RWPE1 (cell line): ENCODE results near the gene FAM222A.

Experiments used
- CTCF ChIA-PET: fragments of 350-600 bp; sonication (Branson Sonifier 250); formaldehyde crosslinking; extraction: SDS; loops from one replicate; lab custom pipeline; 2021; lab: Yijun Ruan, JAX
- POLR2A ChIA-PET: fragments of 400-600 bp; formaldehyde crosslinking; extraction: SDS; loops from one replicate; lab custom pipeline; 2020; ENCODE audit warnings: antibody characterized with exemption; ENCODE audit not compliant: low non-redundant PET; lab: Yijun Ruan, JAX
- DNase-seq: peaks from one replicate; pipeline ENCODE4 v3.0.0; 2012; ENCODE audit warnings: low spot score
- H3K27ac ChIP-seq: fragments of 450-650 bp; 2 replicates; pipeline ENCODE4 v1.5.1; 2017
- TF ChIP-seq, protein P1 (sequence below): fragments of 450-650 bp; conservative IDR thresholded peaks from 2 replicates; pipeline ENCODE4 v1.5.1; 2017; ENCODE audit warnings: low read depth, mild to moderate bottlenecking

The FAM222A gene

DNA sequence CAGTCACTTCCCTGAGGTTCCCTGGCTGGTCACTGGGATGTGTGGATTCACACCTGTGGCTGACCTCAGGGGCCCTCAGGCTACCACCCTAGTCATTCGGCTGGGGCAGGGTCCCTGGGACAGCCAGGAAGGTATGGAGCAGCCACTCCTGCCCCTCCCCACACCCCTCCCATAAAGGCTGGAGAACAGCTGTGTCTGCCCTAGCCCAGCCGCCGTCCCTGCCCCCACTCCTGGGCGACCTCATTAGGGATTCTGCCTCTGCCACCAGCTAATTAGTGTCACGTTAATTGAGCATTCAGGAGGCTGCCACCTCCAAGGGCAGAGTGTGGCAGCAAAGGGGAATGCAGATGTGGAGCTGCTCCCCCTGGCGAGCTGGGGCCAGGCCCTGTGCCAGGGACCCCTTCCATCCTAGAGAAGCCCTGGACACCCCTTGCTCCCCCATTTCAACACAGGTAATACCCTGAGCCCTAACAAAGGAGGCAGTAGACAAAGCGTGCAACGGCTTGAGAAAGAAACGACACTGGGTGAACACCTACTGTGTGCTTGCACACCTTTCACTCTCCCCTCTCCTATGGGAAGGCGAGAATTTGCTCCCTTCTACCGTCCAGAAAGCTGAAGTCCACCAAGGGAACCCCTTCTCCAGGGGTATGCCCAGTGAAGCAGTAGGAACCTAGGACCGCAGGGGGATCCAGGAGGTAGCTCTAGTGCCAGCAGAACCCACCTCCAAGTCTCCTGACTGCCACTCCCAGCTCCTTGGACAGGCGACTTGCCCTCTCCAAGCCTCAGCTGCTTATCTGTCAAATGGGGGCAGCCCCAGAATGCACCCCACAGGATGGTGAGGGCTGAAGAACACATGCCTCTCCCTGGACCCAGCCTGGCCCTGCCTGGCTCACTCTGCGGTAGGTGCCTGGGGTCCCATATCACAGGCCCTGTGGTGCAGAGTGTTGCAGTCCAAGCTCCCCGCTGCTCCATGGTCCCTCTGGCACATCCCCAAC, 45.1 kb downstream of the FAM222A start:
- ChIA-PET CTCF (interaction anchor here (0.6 to 0.8 kb wide), 2 partner anchors 86 to 494 kb away, joined by 3 read pairs; no protein-coding TSS in a partner anchor), POLR2A (no interaction called here)
- H3K27ac ChIP-seq = no peak overlapping the region
- no peak for DNase-seq
- TF ChIP-seq, protein P1, sequence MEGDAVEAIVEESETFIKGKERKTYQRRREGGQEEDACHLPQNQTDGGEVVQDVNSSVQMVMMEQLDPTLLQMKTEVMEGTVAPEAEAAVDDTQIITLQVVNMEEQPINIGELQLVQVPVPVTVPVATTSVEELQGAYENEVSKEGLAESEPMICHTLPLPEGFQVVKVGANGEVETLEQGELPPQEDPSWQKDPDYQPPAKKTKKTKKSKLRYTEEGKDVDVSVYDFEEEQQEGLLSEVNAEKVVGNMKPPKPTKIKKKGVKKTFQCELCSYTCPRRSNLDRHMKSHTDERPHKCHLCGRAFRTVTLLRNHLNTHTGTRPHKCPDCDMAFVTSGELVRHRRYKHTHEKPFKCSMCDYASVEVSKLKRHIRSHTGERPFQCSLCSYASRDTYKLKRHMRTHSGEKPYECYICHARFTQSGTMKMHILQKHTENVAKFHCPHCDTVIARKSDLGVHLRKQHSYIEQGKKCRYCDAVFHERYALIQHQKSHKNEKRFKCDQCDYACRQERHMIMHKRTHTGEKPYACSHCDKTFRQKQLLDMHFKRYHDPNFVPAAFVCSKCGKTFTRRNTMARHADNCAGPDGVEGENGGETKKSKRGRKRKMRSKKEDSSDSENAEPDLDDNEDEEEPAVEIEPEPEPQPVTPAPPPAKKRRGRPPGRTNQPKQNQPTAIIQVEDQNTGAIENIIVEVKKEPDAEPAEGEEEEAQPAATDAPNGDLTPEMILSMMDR = no peak

DNA sequence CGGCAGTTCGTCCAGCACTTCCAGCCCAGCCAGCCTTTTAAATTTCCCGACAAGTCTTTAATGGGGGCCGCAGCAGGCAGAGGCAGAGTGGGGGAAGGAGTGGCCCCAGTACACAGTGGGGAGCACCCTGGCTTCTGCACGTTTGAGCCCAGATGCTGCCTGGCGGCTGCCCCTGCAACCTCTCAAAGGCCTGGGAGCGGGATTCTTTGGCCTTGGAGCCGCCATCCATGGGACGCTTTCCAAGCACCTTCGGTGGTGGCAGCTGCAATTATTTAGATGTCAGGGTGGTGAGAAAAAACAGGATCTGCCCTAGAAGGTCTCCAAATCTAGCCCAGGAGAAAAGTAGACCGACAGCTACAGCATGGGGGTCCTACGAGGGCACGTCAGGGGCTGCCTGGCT, 46.0 kb downstream of the FAM222A start:
- no peak for DNase-seq
- ChIA-PET POLR2A (no interaction called here), CTCF (no interaction called here)
- TF ChIP-seq, protein P1 = no peak
- H3K27ac ChIP-seq = no peak overlapping the region

DNA sequence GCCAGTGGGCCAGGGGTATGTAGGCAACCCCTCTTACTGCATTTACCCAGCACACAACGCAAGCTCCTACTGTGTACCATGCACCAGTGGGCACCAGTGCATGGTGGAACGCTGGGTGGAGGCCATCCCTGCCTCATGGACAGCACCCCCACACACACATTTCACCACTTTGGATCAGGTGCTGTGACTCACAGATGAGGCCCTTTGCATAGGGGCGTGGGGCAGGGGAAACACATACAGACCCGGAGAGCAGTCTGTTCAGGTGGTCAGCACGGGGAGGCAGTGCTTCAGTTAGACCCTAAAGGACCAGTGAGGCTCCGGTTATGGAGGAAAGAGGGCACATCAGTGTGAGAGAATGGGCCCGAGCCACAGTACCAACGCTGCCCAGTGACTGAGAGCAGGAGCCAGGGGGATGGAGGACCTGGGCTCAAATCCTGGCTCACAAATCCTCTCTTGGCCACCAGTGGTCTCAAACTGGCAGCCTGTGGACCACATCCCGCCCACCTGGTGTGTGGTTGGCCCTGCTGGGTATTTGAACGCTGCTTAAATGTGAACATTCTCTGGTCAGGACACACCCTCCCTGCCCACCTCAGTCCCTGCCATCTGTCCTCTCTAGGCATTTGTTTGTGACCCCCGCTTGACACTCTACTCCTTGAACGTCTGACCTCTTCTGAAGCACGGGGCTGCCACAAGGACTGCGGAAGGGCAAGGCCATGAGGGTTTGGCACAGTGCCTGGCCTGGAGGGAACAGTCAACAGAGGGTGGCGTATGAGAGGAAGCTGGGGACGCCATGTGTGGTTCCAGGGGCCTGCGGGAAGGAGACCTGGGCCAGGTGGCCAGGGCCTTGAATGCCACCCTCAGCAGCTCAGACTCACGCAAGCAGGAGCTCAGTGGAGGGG, 46.7 kb downstream of the FAM222A start:
- CTCF ChIA-PET = no interaction called here
- no peak for DNase-seq
- TF ChIP-seq, protein P1 = no peak
- POLR2A ChIA-PET = no interaction called here
- no peak overlapping the region for H3K27ac ChIP-seq

DNA sequence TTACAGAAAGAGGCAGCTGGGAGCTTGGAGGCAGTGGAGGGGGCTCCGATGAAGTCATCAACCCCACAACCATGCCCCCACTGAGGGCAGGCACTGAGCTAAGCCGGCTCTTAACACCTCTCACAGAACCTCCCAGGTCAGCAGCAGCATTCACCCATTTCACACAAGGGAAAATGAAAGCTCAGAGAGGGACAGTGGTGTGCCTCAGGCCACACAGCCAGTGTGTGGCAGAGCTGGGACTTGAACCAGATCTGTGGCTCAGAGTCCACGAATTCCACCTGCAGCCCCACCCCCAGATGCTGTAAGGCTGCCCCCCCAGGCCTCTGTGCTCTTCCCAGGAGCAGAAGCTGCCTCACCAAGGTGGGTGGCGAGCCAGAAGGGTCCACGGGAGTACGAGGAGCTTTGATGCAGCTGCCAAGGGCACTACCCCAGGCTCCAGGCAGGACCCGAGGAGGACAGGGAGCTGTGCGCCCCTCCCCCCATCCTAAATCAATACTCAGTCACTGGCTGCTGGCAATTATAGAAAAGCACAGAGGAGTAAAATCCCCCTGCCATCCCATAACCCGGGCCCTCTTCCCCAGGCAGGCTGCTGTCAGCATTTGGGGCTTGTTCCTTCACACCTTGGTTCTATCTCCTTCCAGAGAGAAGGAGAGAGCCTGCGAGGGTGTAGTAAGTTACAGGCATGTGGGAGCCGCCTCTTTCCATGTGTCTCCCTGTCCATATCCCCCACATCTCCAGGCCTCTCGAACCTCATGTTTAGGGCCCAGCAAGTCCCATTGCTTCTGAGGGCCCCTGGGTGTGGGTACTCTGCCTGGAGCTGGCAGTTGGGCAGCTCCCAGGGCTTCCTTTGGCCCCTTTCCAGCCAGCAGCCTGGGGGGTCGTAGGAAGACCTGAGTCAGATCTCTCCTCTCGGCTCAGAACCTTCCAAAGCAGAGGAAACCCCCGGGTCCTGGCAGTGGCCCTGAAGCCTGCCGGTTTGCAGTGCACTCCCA, 47.6 kb downstream of the FAM222A start:
- H3K27ac ChIP-seq = no peak overlapping the region

DNA sequence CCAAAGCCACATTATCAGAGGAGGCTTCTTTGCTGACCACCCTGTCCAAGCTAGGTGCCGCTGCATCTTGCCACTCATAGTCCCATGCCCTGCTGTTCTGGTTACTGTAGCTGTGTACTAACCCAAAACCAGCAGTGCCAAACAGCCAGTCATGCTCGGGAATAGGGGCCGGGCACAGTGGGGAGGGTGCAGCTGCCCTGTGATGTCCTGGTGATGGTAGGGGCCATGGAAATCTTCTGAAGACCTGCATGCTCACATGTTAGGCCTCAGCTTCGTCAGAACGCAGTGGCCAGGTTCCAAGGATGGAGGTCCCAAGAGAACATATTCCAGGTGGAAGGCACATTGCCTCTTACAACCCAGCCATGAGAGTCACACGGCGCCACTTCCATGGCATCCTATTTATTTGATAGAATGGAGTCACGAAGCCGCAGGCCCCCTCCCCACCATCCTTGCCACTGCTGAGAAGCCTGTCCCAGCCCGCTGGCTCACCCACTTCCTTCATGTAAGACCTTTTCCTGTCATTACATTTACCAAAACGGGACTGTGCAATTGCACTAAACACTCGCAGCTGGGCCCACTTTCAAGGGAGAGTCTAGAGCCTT, 48.5 kb downstream of the FAM222A start:
- CTCF ChIA-PET = no interaction called here

More for the DNA sequence above, 47.6 kb downstream of the FAM222A start:
- ChIA-PET POLR2A (no interaction called here), CTCF (interaction anchor here (0.5 kb wide), 1 partner anchor 22 kb away, joined by 3 read pairs; no protein-coding TSS in a partner anchor)
- TF ChIP-seq, protein P1 = no peak
- no peak for DNase-seq

More for the DNA sequence above, 48.5 kb downstream of the FAM222A start:
- POLR2A ChIA-PET = no interaction called here
- no peak overlapping the region for H3K27ac ChIP-seq
- TF ChIP-seq, protein P1 = no peak
- no peak for DNase-seq
